HG03060 (cell line): ENCODE measurements around the gene LNPEP.
A peak's percentile ranks its signal among the peaks of the same experiment; 100 is the strongest.

Experiments
- ATAC-seq: cut with Tn5 transposase; IDR thresholded peaks from one replicate; pipeline ENCODE4 v1.9.1; 2021; ENCODE audit warnings: low read depth, moderate number of reproducible peaks; ENCODE audit not compliant: unreplicated experiment

LNPEP gene

GRCh38 chr5:96957254-96958049 is 21.6 kb downstream of the LNPEP start:
- peak; percentile 26 for ATAC-seq

GRCh38 chr5:96958977-96959376 is 23.1 kb downstream of the LNPEP start:
- no peak for ATAC-seq

- ATAC-seq, result peak; percentile 45
These were observed 25.2 kb downstream of the LNPEP start for GRCh38 chr5:96961053-96961452.

GRCh38 chr5:96962540-96962991 is 26.7 kb downstream of the LNPEP start:
- ATAC-seq, result no peak

- peak; percentile 32 for ATAC-seq
These were observed 27.4 kb downstream of the LNPEP start for GRCh38 chr5:96963267-96963666.

- ATAC-seq, result no peak
These were observed 30.9 kb downstream of the LNPEP start for GRCh38 chr5:96966801-96967200.

- no peak for ATAC-seq
These were observed 31.5 kb downstream of the LNPEP start for GRCh38 chr5:96967400-96967799.

- no peak for ATAC-seq
These were observed 32.2 kb downstream of the LNPEP start for GRCh38 chr5:96968074-96968473.

- ATAC-seq, result no peak
These were observed 32.7 kb downstream of the LNPEP start for GRCh38 chr5:96968614-96969013.

GRCh38 chr5:96969366-96969765 is 33.5 kb downstream of the LNPEP start:
- no peak for ATAC-seq

- no peak for ATAC-seq
These were observed 36.9 kb downstream of the LNPEP start for GRCh38 chr5:96972599-96973334.

- no peak for ATAC-seq
These were observed 37.9 kb downstream of the LNPEP start for GRCh38 chr5:96973532-96974401.

- ATAC-seq, result no peak
These were observed 39.8 kb downstream of the LNPEP start for GRCh38 chr5:96975656-96976055.

- ATAC-seq, result no peak
These were observed 41.3 kb downstream of the LNPEP start for GRCh38 chr5:96977228-96977627.

GRCh38 chr5:96978812-96979449 is 43.1 kb downstream of the LNPEP start:
- no peak for ATAC-seq

GRCh38 chr5:96984506-96985192 is 48.8 kb downstream of the LNPEP start:
- ATAC-seq, result no peak

- no peak for ATAC-seq
These were observed 50.6 kb downstream of the LNPEP start for GRCh38 chr5:96986450-96986849.

GRCh38 chr5:96990102-96990501 is 54.2 kb downstream of the LNPEP start:
- no peak for ATAC-seq

- ATAC-seq, result no peak
These were observed 55.8 kb downstream of the LNPEP start for GRCh38 chr5:96991708-96992107.

- ATAC-seq, result no peak
These were observed 57.9 kb downstream of the LNPEP start for GRCh38 chr5:96993760-96994159.
